GM21717 (cell line): Measurements from ENCODE around the gene CNTNAP2.

Source experiments
- ATAC-seq: cut with Tn5 transposase; IDR thresholded peaks from one replicate; pipeline ENCODE4 v1.9.1; 2021; ENCODE audit warnings: mild to moderate bottlenecking, moderate library complexity; ENCODE audit not compliant: unreplicated experiment

Gene CNTNAP2

GRCh38 chr7:146285418-146285817 is 168.8 kb downstream of the CNTNAP2 start:
- no peak for ATAC-seq

GRCh38 chr7:146290746-146291145 is 174.1 kb downstream of the CNTNAP2 start:
- ATAC-seq: no peak

- no peak for ATAC-seq
Observed at GRCh38 chr7:146291900-146292299, 175.3 kb downstream of the CNTNAP2 start.

GRCh38 chr7:146296028-146296427 is 179.4 kb downstream of the CNTNAP2 start:
- no peak for ATAC-seq

GRCh38 chr7:146314962-146315361 is 198.4 kb downstream of the CNTNAP2 start:
- no peak for ATAC-seq

- ATAC-seq: no peak
Observed at GRCh38 chr7:146319629-146320028, 203.0 kb downstream of the CNTNAP2 start.

GRCh38 chr7:146321301-146321700 is 204.7 kb downstream of the CNTNAP2 start:
- no peak for ATAC-seq

- no peak for ATAC-seq
Observed at GRCh38 chr7:146331369-146331768, 214.8 kb downstream of the CNTNAP2 start.

- no peak for ATAC-seq
Observed at GRCh38 chr7:146345251-146345650, 228.7 kb downstream of the CNTNAP2 start.

GRCh38 chr7:146346096-146346495 is 229.5 kb downstream of the CNTNAP2 start:
- no peak for ATAC-seq

- no peak for ATAC-seq
Observed at GRCh38 chr7:146355216-146355615, 238.6 kb downstream of the CNTNAP2 start.

GRCh38 chr7:146359176-146359575 is 242.6 kb downstream of the CNTNAP2 start:
- ATAC-seq: no peak

- ATAC-seq: no peak
Observed at GRCh38 chr7:146366938-146367337, 250.3 kb downstream of the CNTNAP2 start.

GRCh38 chr7:146370171-146370570 is 253.6 kb downstream of the CNTNAP2 start:
- no peak for ATAC-seq

GRCh38 chr7:146375170-146375569 is 258.6 kb downstream of the CNTNAP2 start:
- ATAC-seq: no peak

GRCh38 chr7:146378196-146378595 is 261.6 kb downstream of the CNTNAP2 start:
- no peak for ATAC-seq

GRCh38 chr7:146387140-146387539 is 270.5 kb downstream of the CNTNAP2 start:
- no peak for ATAC-seq

- ATAC-seq: no peak
Observed at GRCh38 chr7:146388928-146389327, 272.3 kb downstream of the CNTNAP2 start.

- no peak for ATAC-seq
Observed at GRCh38 chr7:146393346-146393745, 276.7 kb downstream of the CNTNAP2 start.

GRCh38 chr7:146397141-146397540 is 280.5 kb downstream of the CNTNAP2 start:
- no peak for ATAC-seq

GRCh38 chr7:146401939-146402338 is 285.3 kb downstream of the CNTNAP2 start:
- ATAC-seq: no peak

GRCh38 chr7:146405737-146406136 is 289.1 kb downstream of the CNTNAP2 start:
- ATAC-seq: no peak

GRCh38 chr7:146411975-146412374 is 295.4 kb downstream of the CNTNAP2 start:
- no peak for ATAC-seq

GRCh38 chr7:146412781-146413180 is 296.2 kb downstream of the CNTNAP2 start:
- no peak for ATAC-seq
